ENCODE measurements around the gene SMARCA2.

GRCh38 chr9:2017331-2018161 is 2.4 kb downstream of the SMARCA2 start:
- TF ChIP-seq POLR2A (IDR thresholded peaks at IDR 0.05; ENCODE audit: low read length): peak; percentile 53
- no peak for TF ChIP-seq GATA1 (IDR thresholded peaks at IDR 0.05; ENCODE audit: low read depth, low read length)

Data from erythroblast (primary cell).